Inflammatory macrophage treated with lipopolysaccharide for 1 hour (primary cell): Measurements from ENCODE around the gene CAPN8.

Experiments
- DNase-seq, 2 donors: peaks; one replicate each; pipeline ENCODE4 v3.0.0-alpha.2; 2020 to 2022

Gene CAPN8

DNA sequence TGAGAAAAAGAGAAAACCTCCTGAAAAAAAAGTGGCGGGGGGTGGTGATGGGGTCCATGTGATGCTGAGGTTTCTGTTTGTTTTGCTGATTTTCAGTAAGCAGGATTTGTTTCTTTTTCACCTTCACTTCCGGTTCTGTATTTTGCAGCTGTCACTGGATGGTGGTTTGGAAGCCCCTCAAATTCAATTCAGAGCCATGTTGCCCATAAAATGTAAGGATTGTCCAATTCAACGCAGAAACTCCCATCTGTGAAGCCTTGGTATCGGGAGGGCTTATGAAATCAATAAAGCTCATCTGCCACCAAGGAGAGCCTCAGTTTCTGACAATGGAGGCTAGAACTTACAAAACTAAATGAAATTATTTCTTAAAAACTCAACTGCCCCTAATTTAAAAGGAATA, 12.1 kb downstream of the CAPN8 start:
- DNase-seq = no peak

DNA sequence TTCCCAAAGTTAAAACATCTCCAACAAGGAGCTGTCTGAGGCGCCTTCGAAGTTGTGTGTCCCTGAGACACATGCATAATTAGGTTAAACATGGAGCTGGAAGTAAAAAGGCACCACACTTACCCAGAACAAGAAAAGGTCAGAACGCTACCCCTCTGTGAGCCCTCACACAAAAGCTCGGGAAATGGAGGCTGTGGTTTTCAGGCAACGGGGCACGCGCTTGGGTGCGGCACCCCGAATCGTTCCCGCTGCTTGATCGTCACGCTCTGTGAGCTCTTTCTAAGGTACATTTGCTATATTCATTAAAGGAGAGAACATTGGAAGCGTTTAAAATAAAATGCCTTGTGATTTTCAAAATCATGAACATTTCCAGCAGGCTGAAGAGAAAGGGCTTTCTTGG, 12.5 kb downstream of the CAPN8 start:
- DNase-seq = no peak

DNA sequence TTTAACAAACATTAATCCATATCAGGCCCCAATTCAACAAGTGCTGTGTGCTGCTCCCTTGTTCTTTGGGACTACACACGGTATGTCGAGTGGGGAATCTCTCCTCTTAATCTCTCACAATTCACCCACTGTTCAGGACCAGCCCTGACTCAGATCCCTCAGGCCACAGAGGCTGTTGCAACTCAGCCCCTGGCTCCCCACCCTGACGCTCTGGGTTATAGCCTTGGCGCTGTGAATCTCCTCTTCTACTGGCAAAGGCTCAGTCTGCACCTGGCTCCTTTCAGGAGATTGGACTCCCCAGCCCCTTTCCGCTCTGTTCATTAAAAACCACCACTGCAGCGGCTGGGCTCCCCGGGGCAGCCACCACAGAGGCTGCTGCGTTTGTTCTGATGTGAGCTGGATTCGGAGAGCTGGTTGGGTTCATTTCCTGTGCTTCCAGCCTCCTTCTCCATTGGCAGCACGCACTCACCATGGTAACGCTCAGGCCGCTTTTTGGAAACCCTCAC, 13.0 kb downstream of the CAPN8 start:
- DNase-seq = no peak

DNA sequence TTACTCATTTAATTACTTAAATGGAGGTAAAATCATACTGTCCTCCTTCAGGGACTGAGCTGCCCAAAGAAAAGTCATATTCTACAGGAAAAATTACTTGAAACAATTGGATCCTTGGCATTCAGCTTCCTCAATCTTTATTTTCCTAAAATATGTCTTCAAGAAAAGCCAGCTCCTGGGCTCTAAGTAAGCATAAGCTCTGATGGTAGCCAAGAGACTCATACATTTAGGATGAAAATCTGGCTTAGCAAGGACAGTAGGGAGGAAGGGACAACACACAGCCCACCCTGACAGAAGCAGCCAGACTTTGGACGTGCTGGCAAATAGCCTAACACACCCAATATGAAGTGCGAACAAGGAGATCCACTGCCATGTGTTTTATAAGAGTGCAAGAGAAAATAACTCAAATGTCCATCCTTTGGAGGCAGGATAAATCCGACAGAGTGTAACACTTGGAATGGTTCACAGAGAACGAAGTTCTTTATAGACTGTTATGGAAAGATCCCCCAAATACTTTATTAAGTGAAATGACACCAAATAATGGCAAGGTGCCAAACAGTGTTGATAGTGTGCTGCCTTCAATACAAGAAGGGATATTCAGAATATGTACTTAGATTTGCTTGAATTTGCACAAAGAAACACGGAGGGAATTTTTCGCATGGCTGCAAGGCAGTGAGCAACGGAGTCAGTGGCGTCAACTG, 14.1 kb downstream of the CAPN8 start:
- no peak for DNase-seq

DNA sequence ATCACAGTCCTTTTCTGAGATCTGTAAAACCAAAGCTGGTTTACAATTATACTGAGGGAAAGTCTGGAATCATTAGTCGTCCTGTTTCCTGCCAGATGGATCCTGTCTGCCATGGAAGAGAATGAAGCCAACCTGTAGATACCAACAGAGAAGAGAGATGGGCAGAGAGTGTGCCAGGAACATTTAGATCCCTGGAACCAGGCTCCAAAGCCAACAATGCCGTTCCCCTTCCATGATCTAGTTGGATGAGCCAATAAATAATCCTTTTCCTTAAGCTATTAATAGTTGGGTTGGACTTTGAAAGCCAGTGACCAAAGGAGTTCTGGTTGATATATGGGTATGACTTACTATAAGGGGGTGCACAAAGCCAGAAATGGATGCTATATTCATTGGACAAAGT, 15.0 kb downstream of the CAPN8 start:
- DNase-seq = no peak

DNA sequence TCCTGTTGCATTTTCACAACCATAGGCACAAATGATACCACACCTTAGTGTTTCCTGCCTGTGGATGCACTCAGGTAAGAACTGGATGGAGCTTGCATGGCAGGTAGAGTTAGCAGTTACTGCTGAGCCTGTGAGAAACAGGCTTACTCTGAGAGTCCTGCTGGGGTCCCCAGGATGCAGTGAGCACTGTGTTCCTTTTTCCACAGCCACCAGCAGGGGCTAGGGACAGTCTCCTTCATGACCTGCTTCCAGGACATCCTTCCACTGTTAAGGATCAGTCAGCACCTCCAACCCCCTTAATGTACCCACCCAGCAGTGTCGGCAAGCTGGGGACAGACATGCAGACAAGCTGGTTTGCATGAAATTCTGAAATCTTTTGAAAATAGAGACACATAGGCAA, 16.3 kb downstream of the CAPN8 start:
- DNase-seq = no peak

DNA sequence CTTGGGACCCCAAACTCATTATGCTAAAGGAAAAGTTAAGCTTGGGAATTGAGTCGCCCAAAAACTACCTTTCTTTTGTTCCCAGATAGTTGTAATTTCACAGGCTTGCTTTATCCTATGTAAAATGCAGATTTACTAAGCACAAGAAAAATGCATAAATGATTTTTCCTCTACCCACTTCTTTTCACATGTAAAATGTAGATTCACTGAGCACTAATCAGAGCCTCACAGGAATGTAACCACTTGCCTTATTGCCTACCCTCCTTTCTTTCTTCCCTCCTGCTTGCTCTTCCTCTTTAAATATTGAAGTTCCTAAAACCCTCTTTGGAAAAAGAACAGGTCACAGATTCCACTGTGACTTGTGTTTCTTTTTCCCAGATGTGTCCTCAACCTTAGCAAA, 18.3 kb downstream of the CAPN8 start:
- DNase-seq = no peak

DNA sequence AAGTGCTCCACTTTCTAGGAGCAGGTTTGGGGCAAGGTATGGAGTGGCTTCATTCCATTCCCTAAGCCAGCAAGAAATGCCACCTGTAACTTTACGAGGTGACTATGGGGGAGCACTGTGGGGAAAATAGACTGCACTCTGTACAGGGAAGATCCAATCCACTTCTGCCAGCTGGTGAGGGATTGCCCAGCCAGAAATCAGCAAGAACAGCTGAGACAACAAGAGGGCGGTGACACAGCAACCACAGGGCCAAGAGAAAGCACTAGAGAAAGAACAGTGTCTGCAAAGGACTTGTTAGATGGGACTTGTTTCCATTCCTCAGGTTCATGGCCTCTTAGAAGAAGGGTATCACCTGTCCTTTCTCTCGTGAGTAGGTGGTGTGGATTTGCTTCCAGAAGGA, 19.6 kb downstream of the CAPN8 start:
- DNase-seq = no peak

DNA sequence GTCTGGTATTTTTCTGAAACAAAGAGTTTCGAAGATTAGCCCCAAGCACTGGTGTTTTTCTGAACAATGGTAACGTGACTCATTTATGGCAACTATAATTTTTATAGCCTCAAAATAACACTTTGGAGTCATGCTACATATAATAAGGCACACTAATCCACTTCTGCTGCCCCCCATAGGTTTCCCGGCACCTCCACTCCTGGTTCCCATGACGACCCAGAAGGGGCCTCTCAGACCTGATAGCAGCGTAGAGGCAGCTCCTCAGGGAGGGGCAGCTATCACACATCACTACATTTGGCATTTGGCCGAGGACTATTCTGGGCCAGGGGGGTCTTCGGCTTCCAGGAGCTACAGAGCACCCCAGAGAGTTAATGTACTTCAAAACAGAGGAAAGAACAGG, 23.3 kb downstream of the CAPN8 start:
- DNase-seq = no peak

DNA sequence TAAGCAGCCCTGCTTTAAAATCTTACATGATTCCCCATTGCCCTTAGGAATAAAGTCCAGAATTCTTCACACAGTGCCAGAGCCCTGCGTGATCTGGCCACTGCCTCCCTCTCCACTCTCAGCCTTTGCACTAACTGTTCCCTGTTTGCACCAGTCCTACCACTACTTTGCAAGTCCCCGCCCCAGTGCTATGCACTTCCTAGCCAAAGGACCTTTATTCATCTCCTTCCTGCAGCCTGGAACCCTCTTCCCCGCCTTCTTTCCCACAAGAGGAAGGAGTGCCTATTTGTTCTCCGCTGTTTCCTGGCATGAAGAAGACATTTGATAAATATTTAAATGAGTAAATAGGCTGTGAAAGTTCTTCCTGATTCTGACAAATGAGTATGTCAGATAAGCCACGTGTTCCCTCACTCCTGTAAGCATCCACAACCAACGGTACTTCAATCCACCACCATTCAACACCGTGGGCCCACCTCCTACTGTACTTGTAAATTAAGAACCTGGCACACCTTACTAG, 23.9 kb downstream of the CAPN8 start:
- no peak for DNase-seq

DNA sequence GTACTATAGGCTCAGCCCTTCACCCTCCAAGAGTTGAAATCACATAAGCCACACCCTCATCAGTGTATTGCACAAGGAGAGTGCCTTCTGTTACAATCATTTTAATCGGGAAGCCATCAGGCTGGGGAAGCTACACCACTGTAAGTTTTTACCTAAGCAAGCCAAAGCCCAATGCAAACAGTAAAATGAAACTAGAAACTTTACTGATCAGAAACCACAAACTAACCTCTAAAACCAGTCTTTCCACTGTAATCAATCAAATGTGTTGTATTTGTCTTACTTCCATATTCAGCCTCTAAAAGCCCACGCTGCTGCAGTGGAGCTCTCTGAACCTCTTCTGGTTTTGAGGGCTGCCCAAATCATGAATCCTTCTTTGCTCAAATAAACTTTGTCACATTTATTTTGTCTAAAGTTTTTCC, 26.2 kb downstream of the CAPN8 start:
- DNase-seq = peak; percentile 11 to 54

DNA sequence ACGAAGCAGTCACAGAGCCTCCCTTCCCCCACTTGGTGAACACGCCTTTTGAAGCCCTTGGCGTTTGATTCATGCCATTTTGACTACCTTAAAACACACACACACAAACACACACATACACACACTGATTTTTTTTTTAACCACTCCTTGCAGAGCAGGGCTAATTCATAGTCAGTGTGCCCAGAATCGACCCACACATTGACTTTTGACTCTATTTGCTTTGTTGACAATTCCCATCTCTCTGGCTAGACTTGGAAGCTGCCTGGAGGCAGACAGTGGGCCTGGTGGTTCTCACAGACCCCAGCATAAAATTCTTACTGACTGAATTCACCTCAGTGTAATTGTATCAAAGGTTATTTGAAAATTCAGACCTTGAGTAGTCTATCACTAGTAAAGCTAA, 30.3 kb downstream of the CAPN8 start:
- DNase-seq = no peak

DNA sequence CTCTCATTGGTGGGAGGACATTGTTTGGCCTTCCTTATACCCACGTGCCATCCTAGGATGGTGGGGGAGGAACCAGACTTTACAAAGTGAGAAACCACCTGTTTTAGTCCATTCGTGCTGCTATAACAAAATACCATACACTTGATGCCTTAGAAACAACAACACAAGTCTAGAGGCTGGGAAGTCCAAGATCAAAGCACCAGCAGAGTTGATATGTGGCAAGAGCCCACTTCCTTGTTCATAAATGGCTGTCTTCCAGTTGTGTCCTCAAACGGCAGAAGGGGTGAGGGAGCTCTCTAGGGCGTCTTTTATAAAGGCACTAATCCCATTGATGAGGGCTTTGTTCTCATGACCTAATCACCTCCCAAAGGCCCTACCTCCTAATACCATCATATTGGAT, 31.1 kb downstream of the CAPN8 start:
- DNase-seq = no peak

DNA sequence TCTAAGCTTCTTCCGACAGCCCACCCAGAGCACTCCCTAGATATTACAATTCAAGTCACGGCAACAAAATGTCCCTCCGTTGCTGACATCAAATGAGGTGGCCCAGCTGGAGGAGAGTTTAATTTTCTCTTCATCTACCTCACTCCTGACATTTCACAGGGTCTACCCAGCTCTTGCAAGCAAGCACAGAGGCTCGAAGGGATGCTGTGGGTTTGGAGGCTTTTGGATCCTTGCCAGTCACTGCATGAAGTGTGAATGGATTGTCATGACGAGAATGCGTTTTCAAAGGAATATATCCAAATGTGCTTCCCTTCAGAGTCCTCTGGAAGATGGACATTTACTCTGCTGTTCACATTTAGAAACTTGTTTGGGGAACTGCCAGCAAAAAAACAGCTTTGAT, 33.5 kb downstream of the CAPN8 start:
- DNase-seq = no peak

DNA sequence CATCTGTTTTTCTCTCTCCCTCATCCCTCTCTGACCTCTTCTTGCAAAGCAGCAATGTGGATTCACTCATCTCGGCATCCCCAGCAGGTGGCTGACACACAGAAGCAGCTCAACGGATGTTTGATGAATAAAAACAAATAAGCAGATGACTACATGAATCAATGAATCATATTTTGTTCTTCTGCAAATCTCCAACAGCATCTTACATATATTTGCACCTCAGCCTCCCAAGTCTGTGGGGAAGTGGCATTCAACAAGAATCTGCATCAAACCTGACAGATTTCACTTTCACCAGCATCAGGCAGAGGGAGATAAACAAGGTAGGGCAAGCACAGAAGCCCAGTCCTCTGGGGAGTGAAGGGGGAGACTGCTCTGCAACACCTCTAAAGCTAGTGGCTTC, 34.0 kb downstream of the CAPN8 start:
- no peak for DNase-seq

DNA sequence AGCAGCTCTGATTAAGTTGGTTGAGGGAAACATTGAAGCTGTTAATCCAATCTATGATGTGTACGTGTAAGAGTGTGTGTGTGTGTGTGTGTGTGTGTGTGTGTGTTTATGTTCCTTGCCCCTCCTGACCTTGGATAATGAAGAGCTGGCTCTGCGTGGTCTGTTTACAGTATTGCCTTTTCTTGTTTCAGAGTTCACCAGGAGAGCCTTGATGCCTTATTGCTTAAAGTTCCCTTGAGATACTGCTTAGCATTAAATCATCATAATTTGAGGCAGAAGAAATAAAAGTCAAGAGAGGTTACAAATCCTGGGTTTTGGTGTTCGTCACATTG, 36.4 kb downstream of the CAPN8 start:
- DNase-seq = no peak

DNA sequence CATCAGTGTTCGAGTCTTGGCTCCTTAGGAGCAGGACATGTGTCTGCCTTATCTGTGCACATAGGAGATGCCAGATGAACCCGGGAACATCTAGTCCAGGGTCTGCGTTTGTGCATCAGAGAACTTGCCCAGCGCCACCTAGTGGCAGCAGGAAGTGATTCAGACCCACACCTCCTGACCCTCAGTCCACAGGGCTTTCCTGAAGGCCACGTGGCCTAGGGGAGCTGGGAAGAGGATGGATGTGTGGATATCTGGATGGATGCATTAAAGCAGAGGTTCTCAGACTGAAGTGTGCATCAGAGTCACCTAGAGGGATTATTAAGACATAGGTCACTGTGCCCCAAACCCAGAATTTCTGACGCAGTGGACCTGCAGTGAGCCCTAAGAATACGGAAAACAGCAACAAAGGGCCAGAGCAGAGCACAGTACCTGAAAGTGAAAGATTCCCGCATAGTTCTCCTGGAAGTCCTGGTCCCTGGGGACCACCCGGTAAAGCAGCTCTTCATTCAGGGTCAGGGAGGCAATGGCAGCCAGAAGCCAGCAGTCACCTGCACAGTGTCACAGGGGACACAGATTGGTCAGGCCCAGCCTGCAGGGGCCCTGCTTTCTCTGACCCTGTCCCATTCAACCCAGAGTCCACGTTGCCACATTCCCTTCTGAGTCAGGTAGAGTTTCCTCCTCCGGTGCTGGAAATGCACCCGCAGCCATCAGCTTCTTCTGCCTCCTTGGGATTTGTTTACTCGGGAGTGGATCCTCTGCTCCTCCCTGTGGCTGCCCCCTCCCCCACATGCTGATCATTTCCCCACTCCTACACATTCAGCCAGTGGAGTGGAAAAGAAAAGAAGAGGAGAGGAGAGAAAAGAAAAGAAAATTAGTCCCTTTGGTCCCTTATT, 37.0 kb downstream of the CAPN8 start:
- DNase-seq = peak; percentile 36 to 63

DNA sequence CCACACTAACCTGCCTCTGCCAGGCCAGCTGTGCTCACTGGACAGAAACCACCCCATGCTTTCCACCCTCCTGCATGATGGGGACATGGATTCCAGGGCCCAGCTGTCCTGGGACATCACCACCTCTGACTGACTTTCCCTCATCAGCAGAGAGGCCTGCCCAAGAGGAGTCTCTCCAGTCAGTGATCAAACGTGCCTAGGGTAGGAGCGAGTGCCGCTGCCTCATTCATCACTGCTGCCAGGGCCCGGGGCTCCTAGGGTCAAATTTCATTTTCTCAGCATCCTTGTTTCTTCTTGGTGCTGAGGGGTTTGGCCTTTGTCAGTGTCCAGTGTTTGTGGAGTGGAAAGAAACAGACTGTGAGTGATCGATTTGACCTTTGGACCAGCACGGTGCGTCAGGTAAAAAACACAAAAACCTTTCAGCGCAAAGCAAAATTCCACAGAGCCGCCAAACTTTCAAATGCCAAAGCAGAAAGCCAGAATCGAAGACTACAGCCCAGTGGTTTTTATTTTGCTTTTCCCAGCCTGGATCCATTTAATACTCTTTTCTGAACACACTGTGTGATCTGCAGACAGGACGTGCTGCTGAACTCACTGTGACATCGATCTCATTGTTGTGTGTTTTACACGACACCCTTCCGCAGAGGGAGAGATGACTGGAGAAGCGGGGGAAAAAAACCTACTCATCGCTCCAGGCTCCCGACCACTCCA, 43.2 kb downstream of the CAPN8 start:
- no peak for DNase-seq

DNA sequence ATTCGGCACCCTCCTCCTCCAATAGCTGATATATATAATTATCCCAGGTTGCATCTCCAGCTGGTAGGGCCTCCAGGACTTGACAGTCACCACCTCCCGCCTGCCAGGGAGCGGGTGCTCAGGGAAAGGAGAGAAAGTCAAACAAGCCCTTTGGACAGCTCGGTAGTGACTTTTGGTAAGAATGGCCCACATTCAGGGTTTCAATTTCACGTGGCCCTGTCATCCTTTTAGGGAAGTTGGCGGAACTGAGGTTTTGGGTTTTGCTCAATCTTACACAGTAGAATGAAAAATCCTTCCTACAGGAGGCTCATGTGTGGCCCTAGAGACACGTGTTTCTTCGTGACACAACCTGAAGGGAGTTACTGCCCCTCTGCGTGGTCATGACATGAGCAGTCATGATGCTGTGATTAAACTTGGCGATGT, 44.2 kb downstream of the CAPN8 start:
- peak; percentile 81 to 91 for DNase-seq

DNA sequence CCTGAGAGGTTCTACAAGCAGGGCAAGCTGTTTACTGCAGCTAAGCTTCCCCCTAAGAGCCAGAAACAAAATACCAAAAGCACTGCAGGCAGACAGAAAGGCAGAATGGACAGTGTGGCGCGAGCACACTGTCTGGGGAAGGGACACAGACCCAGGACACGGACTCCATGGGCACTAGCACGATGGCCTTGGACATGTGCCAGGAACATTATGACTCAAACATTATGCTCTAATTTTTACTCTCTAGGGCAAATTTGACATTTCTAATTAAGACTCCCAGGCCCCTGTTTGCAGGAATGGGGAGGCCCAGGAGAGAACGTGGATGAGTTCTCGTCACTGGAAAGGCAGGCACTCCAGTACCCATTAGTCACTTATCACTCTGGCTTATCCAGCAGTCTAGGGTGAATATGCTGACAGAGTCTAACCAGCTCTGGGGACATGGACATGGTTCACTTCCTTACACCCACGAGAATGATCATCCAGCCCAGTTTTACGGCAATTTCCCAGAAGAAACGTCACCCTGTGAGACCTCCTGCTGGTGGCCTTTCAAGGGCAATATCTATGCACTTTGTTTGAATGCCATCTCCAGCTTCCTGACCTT, 45.1 kb downstream of the CAPN8 start:
- peak; percentile 72 to 91 for DNase-seq

DNA sequence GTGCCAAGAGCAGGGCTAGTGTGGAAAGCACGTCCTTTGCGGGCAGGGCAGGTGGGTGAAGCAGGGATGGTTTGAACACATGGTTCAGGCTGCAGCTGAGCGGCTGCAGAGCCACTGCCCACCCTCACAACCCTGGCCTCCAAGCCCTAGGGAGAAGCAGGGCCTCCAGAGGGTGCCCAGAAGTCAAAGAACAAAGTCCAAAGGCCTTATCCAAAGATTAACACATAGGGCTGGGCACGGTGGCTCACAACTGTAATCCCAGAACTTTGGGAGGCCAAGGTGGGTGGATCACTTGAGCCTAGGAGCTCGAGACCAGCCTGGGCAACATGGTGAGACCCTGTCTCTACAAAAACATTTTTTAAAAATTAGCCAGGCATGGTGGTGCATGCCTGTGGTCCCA, 46.8 kb downstream of the CAPN8 start:
- no peak for DNase-seq

DNA sequence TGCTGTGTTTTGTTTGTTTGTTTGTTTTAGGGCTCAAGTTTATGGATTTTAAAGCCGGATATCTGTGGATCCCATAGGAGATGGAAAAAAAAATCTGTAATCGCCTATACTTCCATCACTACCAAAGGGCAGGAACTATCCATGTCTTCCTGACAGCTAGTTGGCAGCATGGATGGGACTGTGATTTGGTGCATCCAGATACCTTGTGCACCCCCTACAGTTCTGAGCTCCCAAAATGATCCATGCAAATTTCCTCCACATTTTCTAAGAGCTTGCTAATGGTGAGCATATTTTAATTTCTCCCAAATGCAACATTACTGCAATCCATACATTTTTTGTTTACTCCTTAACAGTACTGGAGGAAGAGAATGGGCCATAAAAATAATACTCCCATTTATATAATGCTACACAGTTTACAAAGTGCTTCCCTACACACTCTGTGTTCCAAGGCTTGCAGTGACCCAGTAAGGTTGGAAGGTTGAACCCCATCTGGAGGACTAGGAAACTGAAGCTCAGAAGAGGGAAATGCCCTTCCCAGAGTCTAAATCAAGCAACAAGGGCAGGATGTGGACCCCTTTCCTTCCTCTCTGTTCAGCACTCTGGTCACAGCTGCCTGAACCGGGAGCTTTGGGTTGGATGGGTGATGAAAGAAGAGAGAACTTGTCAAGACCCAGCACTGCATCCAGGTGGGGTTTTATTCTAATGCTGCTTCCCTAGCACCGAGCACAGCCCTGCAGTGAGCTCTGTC, 48.0 kb downstream of the CAPN8 start:
- DNase-seq = no peak
